CD4-positive, alpha-beta T cell treated with Interleukin-12 subunit alpha and Interleukin-12 subunit beta, for 1 hour (primary cell): ENCODE results near the gene NFKBIA.
"Not testable (repeated sequence)": the region's sequence is repeated elsewhere in the genome, so short reads cannot be mapped to it uniquely, and the experiment has no call there.

ENCODE experiments used
- DNase-seq: peaks from one replicate; pipeline ENCODE4 v3.0.0-alpha.2; 2020

Gene NFKBIA

DNA sequence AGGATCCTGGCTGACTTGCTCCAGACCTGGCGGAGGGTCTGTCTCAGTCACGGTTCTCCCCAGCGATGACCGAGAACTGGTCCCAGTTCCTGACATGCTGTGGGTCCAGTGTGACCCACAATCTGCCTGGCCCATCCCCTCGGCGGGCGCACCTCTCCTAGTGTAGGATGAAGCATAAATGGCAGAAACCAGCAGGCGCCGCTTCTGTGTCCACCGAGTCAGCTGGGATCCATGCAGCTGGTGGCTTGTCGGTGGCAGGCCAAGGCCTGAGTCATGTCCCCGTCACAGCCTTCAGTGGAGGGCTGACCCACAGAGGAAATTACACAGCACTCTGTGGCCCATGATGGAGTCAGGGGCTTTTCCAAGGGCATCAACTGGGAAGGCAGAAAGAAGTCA is 38.5 kb downstream of the NFKBIA start:
- no peak for DNase-seq

DNA sequence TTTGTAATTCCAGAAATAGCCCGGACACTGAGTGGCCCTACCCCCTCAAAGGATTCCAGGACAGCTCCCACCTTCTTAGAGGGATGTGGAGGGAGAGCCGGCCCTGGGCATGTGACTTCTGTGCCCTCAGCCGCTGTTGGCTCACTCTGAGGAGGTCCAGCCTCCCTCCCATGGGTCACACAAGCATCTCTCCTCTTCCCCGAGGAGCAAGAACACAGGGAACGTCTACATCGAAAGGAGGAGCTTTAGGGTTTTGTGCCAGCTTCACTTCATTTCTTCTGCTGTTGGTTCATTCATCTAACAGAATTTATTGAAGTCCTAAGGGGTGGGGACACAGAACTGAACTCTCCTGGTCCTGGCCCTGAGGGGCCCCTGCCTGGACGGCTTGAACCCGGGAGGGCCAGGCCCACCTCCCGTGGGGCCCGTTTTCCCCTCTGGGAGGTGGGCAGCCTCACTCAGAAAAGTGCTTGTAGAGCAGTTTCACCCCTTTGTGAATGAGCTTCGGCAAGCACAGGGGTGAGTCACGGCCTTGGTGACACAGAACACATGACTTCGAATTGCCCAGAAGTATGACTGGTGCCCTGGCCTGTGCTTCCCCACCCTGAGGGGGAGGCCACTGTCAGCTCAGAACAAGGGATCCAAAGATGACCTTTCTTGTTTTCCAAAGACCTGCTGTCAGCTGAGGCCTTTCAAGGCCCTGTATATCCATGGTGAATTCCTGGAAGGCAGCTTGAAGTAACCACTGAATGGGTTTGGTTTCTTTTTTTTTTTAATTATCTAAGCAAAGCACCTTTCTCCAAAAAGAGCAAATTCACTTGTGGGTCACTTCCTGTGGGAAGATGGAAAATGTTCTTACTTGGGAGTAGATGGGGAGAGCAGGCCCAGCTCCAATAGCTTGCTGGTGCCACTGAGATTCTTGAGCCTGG is 39.2 kb downstream of the NFKBIA start:
- peak; percentile 39 for DNase-seq

DNA sequence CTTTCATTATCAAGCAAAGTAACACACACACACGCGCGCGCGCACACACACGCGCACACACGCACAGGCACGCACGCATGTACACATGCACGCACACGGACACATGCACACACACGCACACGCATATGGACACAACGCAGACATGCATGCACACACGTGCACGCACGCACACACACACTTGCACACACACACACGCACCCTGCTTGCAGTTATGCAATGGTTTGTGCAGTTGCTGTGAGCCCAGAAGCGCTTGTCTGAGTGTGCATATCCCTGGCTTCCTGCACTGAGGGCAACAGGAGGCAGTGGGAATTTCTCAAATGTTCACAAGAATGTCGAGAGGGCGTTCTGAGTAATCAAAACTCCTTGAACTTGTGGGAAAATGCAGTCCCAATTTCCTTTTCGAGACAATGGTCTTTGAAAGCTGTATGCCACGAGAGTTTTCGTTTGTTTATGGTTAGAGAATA is 41.6 kb downstream of the NFKBIA start:
- no peak for DNase-seq

DNA sequence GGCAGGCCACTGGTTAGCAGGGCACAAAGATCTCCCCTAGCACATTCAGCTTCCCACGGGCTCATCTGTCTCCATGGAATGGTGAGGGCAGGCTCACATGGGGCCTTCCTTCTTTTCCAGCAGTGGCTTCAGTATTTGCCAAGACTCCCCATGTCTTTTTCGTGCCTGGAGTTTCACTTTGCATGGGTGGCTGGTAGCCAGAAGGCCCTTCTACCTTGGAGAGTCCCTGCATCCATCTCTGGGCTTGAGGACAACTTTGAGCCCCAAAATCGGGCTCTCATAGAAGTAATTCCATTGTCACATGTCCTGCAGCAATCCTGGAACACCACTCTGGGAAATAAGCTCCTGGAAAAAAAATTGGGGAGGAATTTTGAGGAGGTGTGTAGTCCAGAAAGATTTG is 42.1 kb downstream of the NFKBIA start:
- no peak for DNase-seq

- no peak for DNase-seq
These were observed 43.4 kb downstream of the NFKBIA start for GRCh38 chr14:35361141-35361480.

DNA sequence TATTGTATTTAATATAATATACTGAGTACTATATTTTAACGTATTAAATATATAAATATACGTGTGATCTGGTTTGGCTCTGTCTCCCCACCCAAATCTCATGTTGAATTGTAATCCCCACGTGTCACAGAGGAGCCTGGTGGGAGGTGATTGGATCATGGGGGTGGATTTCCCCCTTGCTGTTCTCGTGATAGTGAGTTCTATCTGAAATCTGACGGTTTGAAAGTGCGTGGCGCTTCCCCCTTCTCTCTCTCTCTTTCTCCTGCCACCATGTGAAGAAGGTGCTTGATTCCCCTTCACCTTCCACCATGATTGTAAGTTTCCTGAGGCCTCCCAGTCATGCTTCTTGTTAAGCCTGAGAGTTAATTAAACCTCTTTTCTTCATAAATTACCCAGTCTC is 44.9 kb downstream of the NFKBIA start:
- not testable (repeated sequence) for DNase-seq

DNA sequence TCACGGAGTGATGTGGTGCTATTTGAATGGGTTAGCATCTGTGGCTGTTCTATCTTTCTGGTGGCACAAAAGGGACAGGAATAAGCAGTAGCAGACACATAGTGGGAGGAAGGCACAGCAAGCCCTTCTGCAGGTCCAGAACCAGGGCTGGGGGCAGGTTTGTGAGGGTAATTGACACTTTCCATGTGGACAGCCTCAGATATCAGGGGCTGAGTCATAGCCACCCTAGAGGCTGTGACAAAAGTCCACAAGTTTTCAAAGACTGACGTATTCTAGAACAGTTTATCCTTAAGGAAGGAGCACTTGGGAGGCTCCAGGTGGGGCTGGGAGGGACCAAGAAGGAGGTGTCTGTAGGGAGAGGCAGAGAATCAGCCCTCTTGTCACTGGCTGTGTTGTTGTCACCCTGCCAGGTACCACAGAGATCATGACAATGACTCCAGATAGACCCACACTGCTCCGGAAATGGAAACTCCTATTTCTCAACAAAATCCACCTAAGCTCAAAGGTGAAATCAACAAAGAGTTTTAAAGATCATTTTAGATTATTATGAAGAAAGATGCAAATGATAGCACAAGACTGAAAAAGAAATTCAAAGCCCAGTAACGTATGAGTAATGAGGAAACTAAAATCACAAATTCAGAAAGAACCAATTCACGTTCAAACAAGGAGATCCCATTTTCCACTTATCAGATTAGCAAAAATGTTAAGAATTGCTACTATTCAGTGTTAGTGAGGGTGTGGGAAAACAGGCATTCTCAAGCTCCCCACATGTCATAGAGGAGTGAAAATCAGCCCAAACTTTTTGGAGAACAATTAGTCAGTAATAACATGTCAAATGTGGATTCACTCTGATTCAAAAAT is 48.3 kb downstream of the NFKBIA start:
- no peak for DNase-seq

DNA sequence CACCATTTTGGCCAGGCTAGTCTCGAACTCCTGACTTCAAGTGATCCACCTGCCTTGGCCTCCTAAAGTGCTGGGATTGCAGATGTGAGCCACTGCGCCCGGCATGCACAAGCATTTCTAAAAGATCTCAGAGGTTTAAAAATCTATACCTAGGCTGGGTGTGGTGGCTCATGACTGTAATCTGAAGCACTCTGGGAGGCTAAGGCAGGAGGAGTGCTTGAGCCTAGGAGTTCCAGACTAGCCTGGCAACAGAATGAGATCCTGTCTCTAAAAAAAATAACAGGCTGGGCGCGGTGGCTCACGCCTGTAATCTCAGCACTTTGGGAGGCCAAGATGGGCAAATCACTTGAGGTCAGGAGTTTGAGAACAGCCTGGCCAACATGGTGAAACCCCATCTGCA is 49.3 kb downstream of the NFKBIA start:
- DNase-seq: not testable (repeated sequence)

GRCh38 chr14:35353409-35354172 is 51.0 kb downstream of the NFKBIA start:
- no peak for DNase-seq

DNA sequence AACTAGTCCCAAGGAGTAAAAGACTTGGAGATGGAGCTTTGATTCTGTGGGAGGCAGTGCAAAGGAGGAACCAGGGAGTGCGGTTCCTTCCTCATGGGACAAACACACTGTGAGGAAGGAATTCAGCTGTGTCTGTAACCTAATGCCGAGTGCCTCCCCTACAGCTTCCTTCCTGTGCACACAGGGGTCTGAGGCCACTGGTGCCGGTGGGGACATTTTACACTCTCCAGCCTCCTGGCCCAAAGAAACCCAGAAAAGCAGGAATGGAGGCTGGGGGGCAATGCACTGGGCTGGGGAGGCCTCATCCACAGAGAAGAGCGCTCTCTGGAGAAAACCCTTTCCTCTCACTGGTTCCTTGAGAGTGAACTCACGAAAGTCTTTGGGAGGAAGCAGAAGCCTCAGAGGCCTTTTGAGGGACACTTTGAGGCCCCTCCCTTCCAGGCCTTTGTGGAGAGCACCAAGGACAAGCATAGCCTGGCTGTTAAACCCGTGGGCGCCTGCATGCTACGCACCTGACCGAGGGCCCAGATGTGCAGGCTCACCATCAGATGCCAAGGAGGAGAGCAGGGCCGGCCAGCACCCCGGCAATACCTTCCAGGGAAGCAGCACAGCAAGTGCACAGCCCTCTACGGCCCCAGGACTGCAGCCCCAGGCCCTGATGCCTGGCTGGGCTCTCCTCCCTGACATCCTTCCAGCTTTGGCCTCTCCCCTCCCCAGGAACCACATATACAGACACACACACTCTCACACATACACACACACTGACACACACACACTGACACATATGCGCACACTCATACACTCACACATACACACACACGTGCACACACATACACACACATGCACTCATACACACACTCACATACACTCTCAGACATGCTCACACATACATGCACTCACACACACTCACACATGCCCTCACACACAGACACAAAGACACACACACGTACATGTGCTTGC is 52.0 kb downstream of the NFKBIA start:
- DNase-seq: no peak

GRCh38 chr14:35351897-35352273 is 52.7 kb downstream of the NFKBIA start:
- no peak for DNase-seq
